Uterus (tissue), 2 donors: ENCODE measurements around the gene CADPS2.

ENCODE experiments used
- CTCF ChIP-seq, 4 experiments: fragments of 200-600 bp in 2 of 4; fragments of 450-650 bp in 2 of 4; sonication (generic) in 2 of 4; IDR thresholded peaks; one replicate each; pipeline ENCODE4 v1.5.1; 2016 to 2019; ENCODE audit warnings: antibody characterized with exemption in 4 of 4, mild to moderate bottlenecking in 2 of 4, moderate library complexity in 1 of 4
- POLR2A ChIP-seq, 2 donors: fragments of 450-650 bp; IDR thresholded peaks; one replicate each; pipeline ENCODE4 v1.6.1; 2016; ENCODE audit warnings: antibody characterized with exemption in 2 of 2, mild to moderate bottlenecking in 1 of 2, moderate library complexity in 1 of 2

- no peak for TF ChIP-seq CTCF (IDR thresholded peaks at IDR 0.05)
- no peak for TF ChIP-seq POLR2A (IDR thresholded peaks at IDR 0.05)
These were observed 222.5 kb downstream of the CADPS2 start for GRCh38 chr7:122663733-122664132.
